ENCODE results near the gene TRHDE. TPM values are rescaled to one million over a fixed set of nuclear protein-coding genes. Genes with fewer than 3 reads are reported as not detected.

Gene TRHDE
- total and polyA plus RNA-seq, 4 donors, result 4.5 to 22.4 (median 7.3) TPM

DNA sequence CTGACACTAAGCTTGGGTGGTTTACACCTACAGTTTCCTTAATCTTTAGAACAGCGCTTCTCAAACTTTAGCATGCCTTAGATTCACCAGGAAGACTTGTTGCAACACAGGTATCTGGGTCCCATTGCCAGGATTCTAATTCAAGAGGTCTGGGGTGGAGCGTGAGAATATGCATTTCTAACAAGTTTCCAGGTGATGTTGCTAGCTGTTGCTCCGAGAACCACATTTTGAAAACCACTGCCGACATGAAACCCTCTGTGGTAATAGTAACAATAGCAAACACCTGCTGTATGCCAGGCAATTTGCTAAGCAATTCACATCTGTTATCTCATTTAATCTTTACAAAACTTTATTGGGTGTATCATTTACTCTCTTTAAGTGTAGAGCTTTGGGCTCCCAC, 58.6 kb downstream of the TRHDE start:
- Histone ChIP-seq H3K9me3 (ENCODE audit: control insufficient read depth, insufficient read depth, low read length) (no peaks in the 10 kb centered on the region), H3K27ac (ENCODE audit: low read depth, low read length) (no peak overlapping the region), H3K27me3 (ENCODE audit: control insufficient read depth, insufficient read depth, low read length) (no peaks in the 10 kb centered on the region), H3K36me3 (ENCODE audit: control insufficient read depth, insufficient read depth, low read length) (no peaks in the 10 kb centered on the region), H3K4me3 (ENCODE audit: low read depth, low read length) (no peak overlapping the region), H3K4me1 (ENCODE audit: control insufficient read depth, insufficient read depth, low read length) (no peaks in the 10 kb centered on the region)
- DNase-seq (ENCODE audit: low read depth in 4 of 6, low spot score in 6 of 6), result no peak
- WGBS (ENCODE audit: insufficient coverage), result no CpG with 5 or more reads among the region's 4 CpGs

DNA sequence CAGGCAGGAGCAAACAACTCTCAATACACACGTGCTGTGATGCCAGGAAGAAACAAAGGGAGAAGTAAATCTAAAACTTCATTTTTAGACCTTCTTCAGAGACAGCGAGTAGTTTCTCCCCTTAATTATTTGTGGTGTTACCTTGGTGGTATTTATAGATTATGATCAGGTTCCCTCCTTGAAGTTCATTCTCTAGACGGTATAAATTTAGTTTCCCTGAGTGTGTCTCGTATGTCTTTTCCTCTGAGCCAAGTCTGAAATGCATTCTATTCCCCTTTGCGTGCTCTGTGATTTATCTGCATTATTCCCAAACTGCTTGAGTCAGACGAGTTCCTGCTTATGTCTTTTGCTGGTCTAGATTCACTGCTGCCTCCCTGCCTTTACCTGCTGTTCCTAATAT, 65.2 kb downstream of the TRHDE start:
- H3K36me3 ChIP-seq (ENCODE audit: control insufficient read depth, insufficient read depth, low read length), result no peaks in the 10 kb centered on the region
- H3K9me3 ChIP-seq (ENCODE audit: control insufficient read depth, insufficient read depth, low read length), result no peaks in the 10 kb centered on the region
- H3K4me1 ChIP-seq (ENCODE audit: control insufficient read depth, insufficient read depth, low read length), result no peaks in the 10 kb centered on the region
- peak in 1 of 6 donors; percentile 35 for DNase-seq (ENCODE audit: low read depth in 4 of 6, low spot score in 6 of 6)
- H3K27ac ChIP-seq (ENCODE audit: low read depth, low read length), result no peak overlapping the region
- no peaks in the 10 kb centered on the region for H3K27me3 ChIP-seq (ENCODE audit: control insufficient read depth, insufficient read depth, low read length)
- H3K4me3 ChIP-seq (ENCODE audit: low read depth, low read length), result no peak overlapping the region
- WGBS (ENCODE audit: insufficient coverage), result 55% methylated on average over 3 of the region's 6 CpGs

- no peaks in the 10 kb centered on the region for H3K4me1 ChIP-seq (ENCODE audit: control insufficient read depth, insufficient read depth, low read length)
- DNase-seq (ENCODE audit: low read depth in 4 of 6, low spot score in 6 of 6), result peak in 2 of 6 donors; percentile 37 to 55
- H3K36me3 ChIP-seq (ENCODE audit: control insufficient read depth, insufficient read depth, low read length), result no peaks in the 10 kb centered on the region
- WGBS (ENCODE audit: insufficient coverage), result 91% methylated on average over 4 of the region's 8 CpGs
- no peaks in the 10 kb centered on the region for H3K27me3 ChIP-seq (ENCODE audit: control insufficient read depth, insufficient read depth, low read length)
- no peak overlapping the region for H3K27ac ChIP-seq (ENCODE audit: low read depth, low read length)
- H3K9me3 ChIP-seq (ENCODE audit: control insufficient read depth, insufficient read depth, low read length), result no peaks in the 10 kb centered on the region
- no peak overlapping the region for H3K4me3 ChIP-seq (ENCODE audit: low read depth, low read length)
These were observed 65.8 kb downstream of the TRHDE start for GRCh38 chr12:72337946-72338345.

DNA sequence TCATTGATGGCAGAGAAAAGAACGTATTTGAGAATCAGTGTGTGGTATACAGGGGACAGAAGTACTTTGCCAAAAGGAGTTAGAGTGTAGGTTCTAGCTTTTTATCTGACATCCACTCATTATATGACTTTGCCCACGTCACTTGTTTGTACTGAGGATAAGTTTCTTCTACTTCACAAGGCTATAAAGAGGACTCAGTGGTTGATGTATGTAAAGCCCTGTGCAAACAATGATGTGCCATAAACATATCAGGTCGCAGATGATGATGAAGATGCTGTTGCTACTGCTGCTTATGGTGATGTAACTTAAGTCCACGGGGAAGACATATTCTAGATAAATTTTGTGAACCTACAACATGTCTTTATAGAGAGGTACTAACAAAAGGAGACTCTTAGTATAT, 66.3 kb downstream of the TRHDE start:
- H3K9me3 ChIP-seq (ENCODE audit: control insufficient read depth, insufficient read depth, low read length), result no peaks in the 10 kb centered on the region
- H3K4me3 ChIP-seq (ENCODE audit: low read depth, low read length), result no peak overlapping the region
- H3K27me3 ChIP-seq (ENCODE audit: control insufficient read depth, insufficient read depth, low read length), result no peaks in the 10 kb centered on the region
- no peak overlapping the region for H3K27ac ChIP-seq (ENCODE audit: low read depth, low read length)
- 80% methylated on average over 1 of the region's 4 CpGs for WGBS (ENCODE audit: insufficient coverage)
- no peaks in the 10 kb centered on the region for H3K4me1 ChIP-seq (ENCODE audit: control insufficient read depth, insufficient read depth, low read length)
- DNase-seq (ENCODE audit: low read depth in 4 of 6, low spot score in 6 of 6), result no peak
- no peaks in the 10 kb centered on the region for H3K36me3 ChIP-seq (ENCODE audit: control insufficient read depth, insufficient read depth, low read length)

GRCh38 chr12:72346363-72346944, 74.3 kb downstream of the TRHDE start:
- DNase-seq (ENCODE audit: low read depth in 4 of 6, low spot score in 6 of 6), result peak in 5 of 6 donors; percentile 58 to 91 (median 77)
- Histone ChIP-seq H3K4me1 (ENCODE audit: control insufficient read depth, insufficient read depth, low read length) (no peaks in the 10 kb centered on the region), H3K9me3 (ENCODE audit: control insufficient read depth, insufficient read depth, low read length) (no peaks in the 10 kb centered on the region), H3K27ac (ENCODE audit: low read depth, low read length) (no peak overlapping the region), H3K36me3 (ENCODE audit: control insufficient read depth, insufficient read depth, low read length) (no peaks in the 10 kb centered on the region), H3K27me3 (ENCODE audit: control insufficient read depth, insufficient read depth, low read length) (no peaks in the 10 kb centered on the region), H3K4me3 (ENCODE audit: low read depth, low read length) (no peak overlapping the region)
- 0% methylated on average over 3 of the region's 5 CpGs for WGBS (ENCODE audit: insufficient coverage)

DNA sequence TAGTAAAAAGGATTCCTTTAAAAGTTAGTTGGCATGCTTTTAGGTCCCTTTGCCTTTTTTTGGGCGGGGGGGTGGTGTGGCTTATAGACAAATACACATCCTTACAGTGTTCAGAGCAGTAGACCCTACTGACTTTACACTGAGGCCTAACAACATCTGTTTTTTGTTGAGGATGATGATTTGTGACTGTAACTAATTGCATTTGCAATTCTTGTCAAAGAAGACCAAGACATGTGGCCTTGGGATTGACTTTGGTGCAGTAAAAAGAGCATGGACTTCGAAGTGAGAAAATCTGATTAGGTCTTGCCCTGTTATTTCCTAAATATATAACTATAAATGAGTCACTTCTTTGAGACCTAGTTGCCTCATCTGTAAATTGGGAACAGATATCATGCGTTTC, 77.3 kb downstream of the TRHDE start:
- Histone ChIP-seq H3K4me3 (ENCODE audit: low read depth, low read length) (no peak overlapping the region), H3K27ac (ENCODE audit: low read depth, low read length) (no peak overlapping the region), H3K4me1 (ENCODE audit: control insufficient read depth, insufficient read depth, low read length) (no peaks in the 10 kb centered on the region), H3K36me3 (ENCODE audit: control insufficient read depth, insufficient read depth, low read length) (no peaks in the 10 kb centered on the region), H3K27me3 (ENCODE audit: control insufficient read depth, insufficient read depth, low read length) (no peaks in the 10 kb centered on the region), H3K9me3 (ENCODE audit: control insufficient read depth, insufficient read depth, low read length) (no peaks in the 10 kb centered on the region)
- no peak for DNase-seq (ENCODE audit: low read depth in 4 of 6, low spot score in 6 of 6)
- no CpG with 5 or more reads among the region's 3 CpGs for WGBS (ENCODE audit: insufficient coverage)

GRCh38 chr12:72359416-72359815, 87.2 kb downstream of the TRHDE start:
- no peak overlapping the region for H3K27ac ChIP-seq (ENCODE audit: low read depth, low read length)
- H3K27me3 ChIP-seq (ENCODE audit: control insufficient read depth, insufficient read depth, low read length), result no peaks in the 10 kb centered on the region
- WGBS (ENCODE audit: insufficient coverage), result 100% methylated on average over 2 of the region's 3 CpGs
- no peak for DNase-seq (ENCODE audit: low read depth in 4 of 6, low spot score in 6 of 6)
- no peaks in the 10 kb centered on the region for H3K9me3 ChIP-seq (ENCODE audit: control insufficient read depth, insufficient read depth, low read length)
- H3K4me3 ChIP-seq (ENCODE audit: low read depth, low read length), result no peak overlapping the region
- no peaks in the 10 kb centered on the region for H3K4me1 ChIP-seq (ENCODE audit: control insufficient read depth, insufficient read depth, low read length)
- H3K36me3 ChIP-seq (ENCODE audit: control insufficient read depth, insufficient read depth, low read length), result no peaks in the 10 kb centered on the region

DNA sequence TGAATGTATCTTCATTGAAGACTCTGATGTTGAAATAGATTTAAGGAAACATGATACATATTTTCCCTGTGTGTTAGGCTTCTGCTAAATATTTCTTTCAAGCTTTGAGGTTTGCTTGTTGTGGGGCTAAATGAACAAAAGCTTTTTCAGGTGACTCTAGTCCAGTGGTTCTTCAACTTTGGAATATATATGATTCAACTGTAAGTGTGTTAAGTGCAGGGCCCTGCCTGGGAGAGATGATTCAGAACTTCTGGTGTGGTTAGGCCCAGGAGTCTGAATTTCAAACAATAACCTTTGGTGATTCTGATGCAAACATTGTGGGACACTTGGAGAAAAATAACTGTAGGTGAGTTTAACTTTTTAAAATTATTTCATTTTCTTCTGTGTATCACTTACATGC, 93.0 kb downstream of the TRHDE start:
- Histone ChIP-seq H3K36me3 (ENCODE audit: control insufficient read depth, insufficient read depth, low read length) (no peaks in the 10 kb centered on the region), H3K27ac (ENCODE audit: low read depth, low read length) (no peak overlapping the region), H3K4me1 (ENCODE audit: control insufficient read depth, insufficient read depth, low read length) (no peaks in the 10 kb centered on the region), H3K27me3 (ENCODE audit: control insufficient read depth, insufficient read depth, low read length) (no peaks in the 10 kb centered on the region), H3K9me3 (ENCODE audit: control insufficient read depth, insufficient read depth, low read length) (no peaks in the 10 kb centered on the region), H3K4me3 (ENCODE audit: low read depth, low read length) (no peak overlapping the region)
- DNase-seq (ENCODE audit: low read depth in 4 of 6, low spot score in 6 of 6), result no peak

- Histone ChIP-seq H3K4me3 (ENCODE audit: low read depth, low read length) (no peak overlapping the region), H3K27ac (ENCODE audit: low read depth, low read length) (no peak overlapping the region), H3K4me1 (ENCODE audit: control insufficient read depth, insufficient read depth, low read length) (no peaks in the 10 kb centered on the region), H3K36me3 (ENCODE audit: control insufficient read depth, insufficient read depth, low read length) (no peaks in the 10 kb centered on the region), H3K9me3 (ENCODE audit: control insufficient read depth, insufficient read depth, low read length) (no peaks in the 10 kb centered on the region), H3K27me3 (ENCODE audit: control insufficient read depth, insufficient read depth, low read length) (no peaks in the 10 kb centered on the region)
- no peak for DNase-seq (ENCODE audit: low read depth in 4 of 6, low spot score in 6 of 6)
- 53% methylated on average over 2 of the region's 3 CpGs for WGBS (ENCODE audit: insufficient coverage)
These were observed 94.1 kb downstream of the TRHDE start for GRCh38 chr12:72366255-72366654.

- no peak overlapping the region for H3K4me3 ChIP-seq (ENCODE audit: low read depth, low read length)
- H3K27ac ChIP-seq (ENCODE audit: low read depth, low read length), result no peak overlapping the region
- H3K27me3 ChIP-seq (ENCODE audit: control insufficient read depth, insufficient read depth, low read length), result no peaks in the 10 kb centered on the region
- no peaks in the 10 kb centered on the region for H3K36me3 ChIP-seq (ENCODE audit: control insufficient read depth, insufficient read depth, low read length)
- H3K9me3 ChIP-seq (ENCODE audit: control insufficient read depth, insufficient read depth, low read length), result no peaks in the 10 kb centered on the region
- no peak for DNase-seq (ENCODE audit: low read depth in 4 of 6, low spot score in 6 of 6)
- WGBS (ENCODE audit: insufficient coverage), result no CpG with 5 or more reads among the region's 1 CpG
- no peaks in the 10 kb centered on the region for H3K4me1 ChIP-seq (ENCODE audit: control insufficient read depth, insufficient read depth, low read length)
These were observed 96.1 kb downstream of the TRHDE start for GRCh38 chr12:72368298-72368697.
